HUES64 (cell line): ENCODE data around the gene USH1C.

ENCODE experiments used
- H3K27ac ChIP-seq: 2 replicates; pipeline ENCODE4 v1.7.0; 2013; ENCODE audit warnings: low read depth, low read length, inconsistent platforms
- H3K27me3 ChIP-seq: 2 replicates; pipeline ENCODE4 v1.6.1; 2013; ENCODE audit warnings: mild to moderate bottlenecking, low read length; ENCODE audit not compliant: insufficient read depth
- H3K36me3 ChIP-seq: 2 replicates; pipeline ENCODE4 v1.6.1; 2013; ENCODE audit warnings: mild to moderate bottlenecking, low read length; ENCODE audit not compliant: insufficient read depth
- H3K4me1 ChIP-seq: 2 replicates; pipeline ENCODE4 v1.6.1; 2013; ENCODE audit warnings: mild to moderate bottlenecking, low read length, moderate library complexity; ENCODE audit not compliant: insufficient read depth
- H3K4me3 ChIP-seq: 2 replicates; pipeline ENCODE4 v1.5.1; 2013; ENCODE audit warnings: mild to moderate bottlenecking, low read length, moderate library complexity
- H3K9ac ChIP-seq: 2 replicates; pipeline ENCODE4 v1.6.1; 2013; ENCODE audit warnings: mild to moderate bottlenecking, low read depth, low read length
- H3K9me3 ChIP-seq: 2 replicates; pipeline ENCODE4 v1.6.1; 2013; ENCODE audit warnings: low read depth, low read length; ENCODE audit not compliant: insufficient read depth
- WGBS: fragments of 150-250, 120-280 bp; methylation state at CpG from one replicate; pipeline ENCODE4 v1.1.7; 2013; ENCODE audit warnings: missing lambda C conversion rate; 5-methylcytosine and 5-hydroxymethylcytosine counted together

The USH1C gene

GRCh38 chr11:17579451-17579850 is 35.2 kb upstream of the USH1C start:
- H3K36me3 ChIP-seq: no peaks in the 10 kb centered on the region
- no peak overlapping the region for H3K27ac ChIP-seq
- no peaks in the 10 kb centered on the region for H3K9me3 ChIP-seq
- WGBS: 93% methylated on average over 7 of the region's 7 CpGs
- H3K27me3 ChIP-seq: no peaks in the 10 kb centered on the region; the same call in 1 of the 2 replicates
- H3K9ac ChIP-seq: no peak overlapping the region
- H3K4me1 ChIP-seq: no peaks in the 10 kb centered on the region
- no peak overlapping the region for H3K4me3 ChIP-seq

- no peaks in the 10 kb centered on the region for H3K4me1 ChIP-seq
- no peaks in the 10 kb centered on the region for H3K9me3 ChIP-seq
- H3K27ac ChIP-seq: no peak overlapping the region
- no peak overlapping the region for H3K4me3 ChIP-seq
- no peaks in the 10 kb centered on the region for H3K36me3 ChIP-seq
- H3K27me3 ChIP-seq: no peaks in the 10 kb centered on the region; the same call in 1 of the 2 replicates
- H3K9ac ChIP-seq: no peak overlapping the region
- WGBS: 97% methylated on average over 8 of the region's 8 CpGs
These were observed 34.7 kb upstream of the USH1C start for GRCh38 chr11:17578958-17579357.

DNA sequence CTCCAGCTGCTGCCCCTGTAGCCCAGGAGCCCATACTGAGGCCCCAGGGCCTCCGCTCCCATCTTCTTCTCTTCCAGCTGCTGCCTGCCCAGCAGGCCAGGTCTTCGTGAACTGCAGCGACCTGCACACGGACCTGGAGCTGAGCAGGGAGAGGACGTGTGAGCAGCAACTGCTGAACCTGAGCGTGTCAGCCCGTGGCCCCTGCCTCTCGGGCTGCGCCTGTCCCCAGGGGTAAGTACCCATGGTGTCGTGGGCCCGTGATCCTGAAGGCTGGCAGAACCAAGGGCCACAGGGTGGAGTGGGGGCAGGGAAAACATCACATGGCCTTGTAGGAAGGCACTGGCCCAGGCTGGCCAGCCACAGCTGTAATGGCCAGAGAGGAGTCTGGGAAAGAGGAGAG is 34.1 kb upstream of the USH1C start:
- Histone ChIP-seq H3K27ac (no peak overlapping the region), H3K27me3 (no peaks in the 10 kb centered on the region), H3K4me3 (no peak overlapping the region), H3K36me3 (no peaks in the 10 kb centered on the region), H3K9ac (no peak overlapping the region), H3K9me3 (no peaks in the 10 kb centered on the region), H3K4me1 (no peaks in the 10 kb centered on the region)
- WGBS: 95% methylated on average over 11 of the region's 11 CpGs

GRCh38 chr11:17575431-17576425 is 31.5 kb upstream of the USH1C start:
- Histone ChIP-seq H3K27me3 (no peaks in the 10 kb centered on the region), H3K9ac (no peak overlapping the region)
- 85% methylated on average over 16 of the region's 16 CpGs for WGBS

DNA sequence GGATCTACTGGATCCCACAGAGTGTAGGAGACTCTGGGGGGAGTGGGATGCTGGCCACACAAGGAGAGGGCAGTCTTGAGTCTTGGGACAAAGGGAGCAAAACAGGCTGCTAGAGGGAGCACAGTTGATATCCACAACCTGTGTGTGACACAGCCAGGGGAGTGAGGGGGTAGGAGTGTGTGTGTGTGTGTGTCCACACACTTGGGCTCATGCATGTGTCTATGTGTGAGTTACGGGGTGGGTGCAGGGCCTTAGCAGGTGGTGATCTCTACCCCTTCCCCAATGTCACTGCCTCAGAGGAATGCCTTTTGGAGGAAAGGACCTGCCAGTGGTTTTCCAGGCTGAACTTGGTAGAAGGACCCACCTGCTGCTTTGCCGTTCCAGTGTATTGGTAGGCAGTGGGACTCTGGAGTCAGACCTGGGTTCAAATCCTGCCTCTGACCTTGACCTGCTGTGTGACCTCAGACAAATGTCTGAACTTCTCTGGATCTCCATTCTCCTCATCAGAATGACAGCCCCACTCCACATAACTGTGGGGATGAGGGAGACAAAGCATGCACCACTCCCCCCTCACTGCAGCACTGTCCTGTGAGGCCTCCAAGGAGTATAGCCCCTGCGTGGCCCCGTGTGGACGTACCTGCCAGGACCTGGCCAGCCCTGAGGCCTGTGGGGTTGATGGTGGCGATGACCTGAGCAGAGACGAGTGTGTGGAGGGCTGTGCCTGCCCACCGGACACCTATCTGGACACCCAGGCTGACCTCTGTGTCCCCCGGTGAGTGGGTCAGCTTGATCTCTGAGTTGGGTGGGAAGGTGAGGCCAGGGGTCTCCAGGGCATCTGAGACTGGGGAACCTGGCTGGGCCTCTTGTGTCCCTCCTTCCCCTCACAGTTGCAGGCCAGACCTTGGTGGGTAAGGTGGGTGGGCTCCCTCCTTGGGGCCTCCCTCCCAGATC is 30.2 kb upstream of the USH1C start:
- H3K4me3 ChIP-seq: no peak overlapping the region
- 86% methylated on average over 9 of the region's 9 CpGs for WGBS
- no peak overlapping the region for H3K27ac ChIP-seq

More at GRCh38 chr11:17575431-17576425, 31.5 kb upstream of the USH1C start:
- H3K4me1 ChIP-seq: no peaks in the 10 kb centered on the region
- no peak overlapping the region for H3K4me3 ChIP-seq
- no peaks in the 10 kb centered on the region for H3K36me3 ChIP-seq
- H3K27ac ChIP-seq: no peak overlapping the region
- no peaks in the 10 kb centered on the region for H3K9me3 ChIP-seq

GRCh38 chr11:17573526-17573925 is 29.3 kb upstream of the USH1C start:
- Histone ChIP-seq H3K4me3 (no peak overlapping the region), H3K4me1 (no peaks in the 10 kb centered on the region), H3K9me3 (no peaks in the 10 kb centered on the region), H3K9ac (no peak overlapping the region), H3K27ac (no peak overlapping the region), H3K27me3 (no peaks in the 10 kb centered on the region), H3K36me3 (no peaks in the 10 kb centered on the region)
- 92% methylated on average over 3 of the region's 3 CpGs for WGBS

More for the DNA sequence above, 30.2 kb upstream of the USH1C start:
- H3K36me3 ChIP-seq: no peaks in the 10 kb centered on the region
- H3K9ac ChIP-seq: no peak overlapping the region
- H3K4me1 ChIP-seq: no peaks in the 10 kb centered on the region
- no peaks in the 10 kb centered on the region for H3K9me3 ChIP-seq
- no peaks in the 10 kb centered on the region for H3K27me3 ChIP-seq

DNA sequence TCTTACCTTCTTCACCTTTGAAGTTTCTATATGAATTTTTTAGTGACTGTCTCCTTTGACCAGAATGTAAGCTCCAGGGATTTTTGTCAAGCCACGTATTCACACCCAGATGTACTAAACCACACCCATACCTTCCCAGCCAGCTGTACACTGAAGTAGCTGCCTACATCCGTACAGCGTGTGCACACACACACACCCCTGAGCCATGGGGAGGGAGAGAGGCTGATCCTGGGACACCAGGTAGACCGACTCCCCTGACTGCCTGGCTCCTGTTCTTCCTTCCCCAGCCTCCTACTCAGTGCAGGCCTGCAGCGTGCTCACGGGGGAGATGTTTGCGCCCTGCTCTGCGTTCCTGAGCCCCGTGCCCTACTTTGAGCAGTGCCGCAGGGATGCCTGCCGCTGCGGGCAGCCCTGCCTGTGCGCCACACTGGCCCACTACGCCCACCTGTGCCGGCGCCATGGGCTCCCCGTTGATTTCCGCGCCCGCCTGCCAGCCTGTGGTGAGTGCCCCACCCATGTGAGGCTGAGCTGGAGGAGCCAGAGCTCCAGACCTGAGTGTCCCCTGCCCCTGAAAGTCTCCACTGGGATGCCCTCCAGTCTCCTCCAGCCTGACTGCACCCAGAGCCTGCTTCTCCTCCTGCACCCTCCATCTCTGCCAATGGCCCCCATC is 28.7 kb upstream of the USH1C start:
- H3K27ac ChIP-seq: no peak overlapping the region
- WGBS: 93% methylated on average over 20 of the region's 20 CpGs
- no peak overlapping the region for H3K9ac ChIP-seq
- H3K4me3 ChIP-seq: no peak overlapping the region
- no peaks in the 10 kb centered on the region for H3K27me3 ChIP-seq
- H3K4me1 ChIP-seq: no peaks in the 10 kb centered on the region
- H3K36me3 ChIP-seq: no peaks in the 10 kb centered on the region
- H3K9me3 ChIP-seq: no peaks in the 10 kb centered on the region

- H3K36me3 ChIP-seq: no peaks in the 10 kb centered on the region
- H3K9me3 ChIP-seq: no peaks in the 10 kb centered on the region
- no peaks in the 10 kb centered on the region for H3K27me3 ChIP-seq
- H3K27ac ChIP-seq: no peak overlapping the region
- no peak overlapping the region for H3K9ac ChIP-seq
- WGBS: 77% methylated on average over 3 of the region's 3 CpGs
- H3K4me1 ChIP-seq: no peaks in the 10 kb centered on the region
- H3K4me3 ChIP-seq: no peak overlapping the region
These were observed 28.1 kb upstream of the USH1C start for GRCh38 chr11:17572359-17572690.

GRCh38 chr11:17571431-17572358 is 27.5 kb upstream of the USH1C start:
- Histone ChIP-seq H3K27me3 (no peaks in the 10 kb centered on the region), H3K36me3 (no peaks in the 10 kb centered on the region), H3K4me1 (no peaks in the 10 kb centered on the region), H3K4me3 (no peak overlapping the region), H3K27ac (no peak overlapping the region), H3K9ac (no peak overlapping the region), H3K9me3 (no peaks in the 10 kb centered on the region)
- 87% methylated on average over 14 of the region's 14 CpGs for WGBS

DNA sequence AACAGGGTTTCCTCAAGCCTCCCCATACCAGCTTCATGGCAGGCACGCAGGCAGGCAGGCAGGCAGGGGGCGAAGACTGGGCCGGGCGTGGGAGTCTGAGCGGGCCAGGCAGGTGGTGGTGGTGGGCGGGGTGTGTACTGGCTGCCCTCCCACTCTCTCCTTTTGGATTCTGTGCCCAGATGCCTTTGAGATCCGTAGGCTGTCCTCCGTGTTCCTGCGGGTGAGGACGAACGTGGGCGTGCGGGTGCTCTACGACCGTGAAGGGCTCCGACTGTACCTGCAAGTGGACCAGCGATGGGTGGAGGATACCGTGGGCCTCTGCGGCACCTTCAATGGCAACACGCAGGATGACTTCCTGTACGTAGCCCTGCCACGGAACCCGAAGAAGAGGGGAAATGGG is 25.8 kb upstream of the USH1C start:
- 87% methylated on average over 23 of the region's 23 CpGs for WGBS
- Histone ChIP-seq H3K4me3 (no peak overlapping the region), H3K36me3 (no peaks in the 10 kb centered on the region), H3K27ac (no peak overlapping the region), H3K9ac (no peak overlapping the region), H3K9me3 (no peaks in the 10 kb centered on the region), H3K4me1 (no peaks in the 10 kb centered on the region), H3K27me3 (no peaks in the 10 kb centered on the region)
